ENCODE data around the gene GSC2. TPM values are rescaled to one million over a fixed set of nuclear protein-coding genes. Genes with fewer than 3 reads are reported as not detected.

The GSC2 gene
- total and polyA plus RNA-seq, 12 donors = not detected

DNA sequence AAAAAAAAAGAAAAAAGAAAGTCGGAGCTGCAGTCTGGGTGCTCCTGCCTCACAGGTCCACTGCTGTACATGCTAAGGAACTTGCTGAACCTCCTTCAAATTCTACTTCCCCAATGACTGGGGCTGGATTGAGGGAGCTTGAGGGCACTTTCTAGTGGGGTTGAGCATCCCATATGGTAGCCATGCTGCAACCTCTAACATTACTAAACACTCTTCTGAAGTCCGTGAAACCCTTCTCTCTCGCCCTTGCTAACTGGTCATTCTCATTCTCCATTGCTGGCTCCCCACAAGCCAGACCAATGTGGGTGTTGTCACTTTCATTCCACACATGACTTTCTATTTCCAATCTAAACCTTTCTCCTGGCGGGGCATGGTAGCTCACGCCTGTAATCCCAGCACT, 6.9 kb downstream of the GSC2 start:
- ATAC-seq (no peak), DNase-seq (no peak)
- Histone ChIP-seq H3K4me1 (peaks cover 0 to 16% (median 11%) of the 10 kb centered on the region in 9 donors), H3K36me3 (peaks cover 0 to 48% (median 41%) of the 10 kb centered on the region in 9 donors), H3K27me3 (peaks cover 2 to 15% (median 5%) of the 10 kb centered on the region in 7 donors), H3K4me3 (peak overlapping the region in 6 of 10 donors; percentile 69 to 98 (median 84)), H3K27ac (no peak overlapping the region), H3K9me3 (no peaks in the 10 kb centered on the region)
- TF ChIP-seq, protein P1, sequence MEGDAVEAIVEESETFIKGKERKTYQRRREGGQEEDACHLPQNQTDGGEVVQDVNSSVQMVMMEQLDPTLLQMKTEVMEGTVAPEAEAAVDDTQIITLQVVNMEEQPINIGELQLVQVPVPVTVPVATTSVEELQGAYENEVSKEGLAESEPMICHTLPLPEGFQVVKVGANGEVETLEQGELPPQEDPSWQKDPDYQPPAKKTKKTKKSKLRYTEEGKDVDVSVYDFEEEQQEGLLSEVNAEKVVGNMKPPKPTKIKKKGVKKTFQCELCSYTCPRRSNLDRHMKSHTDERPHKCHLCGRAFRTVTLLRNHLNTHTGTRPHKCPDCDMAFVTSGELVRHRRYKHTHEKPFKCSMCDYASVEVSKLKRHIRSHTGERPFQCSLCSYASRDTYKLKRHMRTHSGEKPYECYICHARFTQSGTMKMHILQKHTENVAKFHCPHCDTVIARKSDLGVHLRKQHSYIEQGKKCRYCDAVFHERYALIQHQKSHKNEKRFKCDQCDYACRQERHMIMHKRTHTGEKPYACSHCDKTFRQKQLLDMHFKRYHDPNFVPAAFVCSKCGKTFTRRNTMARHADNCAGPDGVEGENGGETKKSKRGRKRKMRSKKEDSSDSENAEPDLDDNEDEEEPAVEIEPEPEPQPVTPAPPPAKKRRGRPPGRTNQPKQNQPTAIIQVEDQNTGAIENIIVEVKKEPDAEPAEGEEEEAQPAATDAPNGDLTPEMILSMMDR (IDR thresholded peaks at IDR 0.05) = no peak
- whole genome bisulfite sequencing, 2 donors = 85 to 89% methylated on average over 5 of the region's 5 CpGs
- intact Hi-C loops (cut with DNase I) = loop anchor here in 6 of 10 donors (5.0 to 10.0 kb wide), 4 partner anchors 332 to 492 kb away; partner anchors contain the start of genes CDC45 (in 1 of the 6) and UFD1 (in 1 of the 6)

GRCh38 chr22:19142394-19142793, 7.7 kb downstream of the GSC2 start:
- no peak overlapping the region for H3K27ac ChIP-seq
- DNase-seq (no peak), ATAC-seq (no peak)
- peaks cover 0 to 7% (median 0%) of the 10 kb centered on the region in 7 donors for H3K27me3 ChIP-seq
- H3K4me1 ChIP-seq = peaks cover 0 to 16% (median 11%) of the 10 kb centered on the region in 9 donors
- H3K9me3 ChIP-seq = no peaks in the 10 kb centered on the region
- TF ChIP-seq, protein P1 (IDR thresholded peaks at IDR 0.05) = no peak
- H3K4me3 ChIP-seq = no peak overlapping the region
- 98% methylated on average over 9 of the region's 9 CpGs for WGBS, 2 donors
- H3K36me3 ChIP-seq = peaks cover 0 to 56% (median 47%) of the 10 kb centered on the region in 9 donors
- intact Hi-C loops (cut with DNase I) = loop anchor here in 6 of 10 donors (5.0 to 10.0 kb wide), 4 partner anchors 332 to 492 kb away; partner anchors contain the start of genes CDC45 (in 1 of the 6) and UFD1 (in 1 of the 6)

GRCh38 chr22:19139974-19140373, 10.1 kb downstream of the GSC2 start:
- TF ChIP-seq, protein P1 (IDR thresholded peaks at IDR 0.05) = no peak
- no peaks in the 10 kb centered on the region for H3K9me3 ChIP-seq
- H3K36me3 ChIP-seq = peaks cover 0 to 80% (median 64%) of the 10 kb centered on the region in 9 donors
- WGBS, 2 donors = 95 to 96% methylated on average over 5 of the region's 5 CpGs
- ATAC-seq (no peak), DNase-seq (no peak)
- no peaks in the 10 kb centered on the region for H3K27me3 ChIP-seq
- H3K4me3 ChIP-seq = no peak overlapping the region
- H3K27ac ChIP-seq = no peak overlapping the region
- peaks cover 0 to 15% (median 11%) of the 10 kb centered on the region in 9 donors for H3K4me1 ChIP-seq
- intact Hi-C loops (cut with DNase I) = loop anchor here in 6 of 10 donors (5.0 to 10.0 kb wide), 4 partner anchors 335 to 495 kb away; partner anchors contain the start of genes CDC45 (in 1 of the 6) and UFD1 (in 1 of the 6)

GRCh38 chr22:19139001-19139356, 11.1 kb downstream of the GSC2 start:
- no peaks in the 10 kb centered on the region for H3K9me3 ChIP-seq
- H3K4me3 ChIP-seq = no peak overlapping the region
- no peaks in the 10 kb centered on the region for H3K27me3 ChIP-seq
- intact Hi-C loops (cut with DNase I) = no loop called here
- peaks cover 0 to 90% (median 74%) of the 10 kb centered on the region in 9 donors for H3K36me3 ChIP-seq
- H3K27ac ChIP-seq = no peak overlapping the region
- peaks cover 0 to 13% (median 11%) of the 10 kb centered on the region in 9 donors for H3K4me1 ChIP-seq
- ATAC-seq (no peak), DNase-seq (no peak)
- TF ChIP-seq, protein P1 (IDR thresholded peaks at IDR 0.05) = no peak
- WGBS, 2 donors = 97% methylated on average over 9 of the region's 9 CpGs
